HG03280 (cell line): Measurements from ENCODE around the gene DHRS13.

Experiments used
- ATAC-seq: cut with Tn5 transposase; IDR thresholded peaks from one replicate; pipeline ENCODE4 v1.9.1; 2021; ENCODE audit warnings: mild to moderate bottlenecking, moderate library complexity; ENCODE audit not compliant: unreplicated experiment

The DHRS13 gene, protein sequence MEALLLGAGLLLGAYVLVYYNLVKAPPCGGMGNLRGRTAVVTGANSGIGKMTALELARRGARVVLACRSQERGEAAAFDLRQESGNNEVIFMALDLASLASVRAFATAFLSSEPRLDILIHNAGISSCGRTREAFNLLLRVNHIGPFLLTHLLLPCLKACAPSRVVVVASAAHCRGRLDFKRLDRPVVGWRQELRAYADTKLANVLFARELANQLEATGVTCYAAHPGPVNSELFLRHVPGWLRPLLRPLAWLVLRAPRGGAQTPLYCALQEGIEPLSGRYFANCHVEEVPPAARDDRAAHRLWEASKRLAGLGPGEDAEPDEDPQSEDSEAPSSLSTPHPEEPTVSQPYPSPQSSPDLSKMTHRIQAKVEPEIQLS

DNA sequence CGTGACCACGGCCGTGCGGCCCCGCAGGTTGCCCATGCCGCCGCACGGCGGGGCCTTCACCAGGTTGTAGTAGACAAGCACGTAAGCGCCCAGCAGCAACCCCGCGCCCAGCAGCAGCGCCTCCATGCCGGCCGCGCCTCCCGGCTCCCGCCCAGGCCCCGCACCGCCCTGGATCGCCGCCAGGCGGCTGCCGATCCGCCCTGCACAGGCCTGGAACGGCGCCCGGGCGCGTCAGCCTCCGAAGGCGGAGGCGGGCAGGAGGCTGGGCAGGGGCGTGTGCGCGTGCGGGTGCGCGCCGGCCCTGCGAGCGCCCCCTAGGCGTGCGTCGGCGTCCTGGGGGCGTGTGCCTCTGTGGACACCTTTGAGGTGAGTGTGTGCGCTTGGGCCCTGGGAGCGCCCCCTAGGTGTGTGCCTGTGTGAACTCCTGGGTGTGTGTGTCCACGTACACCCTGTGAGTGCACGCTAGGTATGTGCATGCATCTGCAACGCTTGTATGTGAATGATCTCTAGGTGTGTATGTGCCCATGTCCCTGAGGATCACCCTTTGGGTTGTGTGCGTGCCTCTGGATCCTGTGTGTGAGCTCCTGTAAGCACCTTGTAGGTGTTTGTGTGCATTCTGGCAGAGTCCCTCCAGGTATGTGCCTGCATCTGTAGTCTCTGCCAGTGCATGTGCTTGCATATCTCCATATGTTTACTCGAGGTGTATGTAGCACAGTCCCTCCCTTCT, at the start of gene DHRS13:
TSS of gene DHRS13 (minus strand) at position 261 of the 727 bp plus-strand sequence. CDS start at position 126, 135 bp downstream.
- peak; percentile 92 for ATAC-seq

DNA sequence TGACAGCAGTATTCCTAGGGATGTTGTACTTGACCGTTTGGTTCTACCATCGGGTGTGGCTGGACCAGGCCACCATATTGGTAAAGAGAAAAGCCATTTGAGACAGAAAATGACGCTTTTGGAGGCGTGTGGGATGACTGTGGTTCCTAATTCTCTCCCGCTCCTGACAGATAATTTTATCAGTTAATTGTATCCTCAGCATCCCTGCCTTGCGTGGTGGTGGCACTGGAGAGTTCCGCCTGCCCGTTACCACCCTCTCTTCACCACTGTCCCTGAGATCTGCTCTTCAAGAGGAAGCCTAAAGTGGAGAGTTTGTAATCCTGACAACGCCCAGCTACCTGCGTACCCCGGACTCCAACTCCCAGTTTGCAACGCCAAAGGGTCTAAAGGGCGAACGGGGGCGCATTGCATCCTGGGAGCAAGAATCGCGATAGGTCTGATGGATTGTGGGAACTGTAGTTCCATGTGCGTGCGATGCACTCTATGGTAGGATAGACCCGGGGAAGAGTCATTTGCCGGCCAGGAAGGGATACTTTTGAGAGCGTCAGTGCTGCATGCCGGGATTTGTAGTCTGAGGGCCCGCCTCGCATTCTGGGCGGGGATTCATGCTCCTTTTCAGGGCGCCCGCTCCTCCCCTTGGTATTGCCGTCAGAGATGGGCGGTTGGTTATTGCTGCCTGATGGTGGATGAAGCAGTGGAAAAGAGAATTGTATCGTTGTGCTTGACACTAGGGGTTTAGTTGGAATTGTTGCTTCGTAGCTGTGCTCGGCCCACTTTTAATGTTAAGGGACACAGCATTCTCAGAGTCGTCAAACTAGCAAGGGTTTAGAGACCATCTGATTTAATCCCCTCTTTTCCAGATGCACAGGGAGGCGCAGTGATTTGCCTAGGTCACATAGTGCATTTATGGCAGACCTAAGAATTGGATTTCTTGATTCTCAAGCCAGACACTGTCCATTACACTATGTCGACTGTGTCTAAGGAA, 49.4 kb upstream of the DHRS13 start:
- ATAC-seq = peak; percentile 59

DNA sequence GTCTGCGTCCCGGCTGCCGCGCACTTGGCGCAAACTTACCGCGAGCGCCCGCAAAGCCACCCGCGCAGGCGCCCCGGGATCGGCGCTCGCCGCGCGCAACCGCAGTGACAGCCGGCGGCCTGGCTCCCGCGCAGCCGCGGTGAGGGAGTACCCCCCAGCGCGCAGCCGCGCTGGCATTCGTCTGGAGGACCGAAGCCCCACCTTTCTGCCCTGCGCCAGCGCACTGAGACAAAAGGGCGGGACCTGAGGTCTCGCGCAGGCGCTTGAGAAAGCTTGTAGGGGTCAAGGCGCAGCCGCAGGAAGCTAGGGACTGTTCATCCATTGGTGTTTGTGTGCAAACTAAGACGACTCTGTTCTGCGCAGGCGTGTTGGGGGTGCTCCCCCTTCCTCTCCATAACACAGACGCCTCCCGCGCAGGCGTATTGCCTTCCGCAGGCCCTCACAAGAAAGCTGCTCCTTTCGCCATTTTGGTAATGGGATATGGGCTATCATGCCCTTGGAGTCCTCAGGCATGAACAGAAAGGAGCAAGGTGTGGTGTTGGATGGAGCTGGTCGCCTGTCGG, 48.6 kb upstream of the DHRS13 start, which contains the start of gene PHF12:
TSS of gene PHF12 (minus strand) at position 91 of the 563 bp plus-strand sequence. CDS start 558 bp downstream, outside the sequence.
- peak; percentile 58 for ATAC-seq

DNA sequence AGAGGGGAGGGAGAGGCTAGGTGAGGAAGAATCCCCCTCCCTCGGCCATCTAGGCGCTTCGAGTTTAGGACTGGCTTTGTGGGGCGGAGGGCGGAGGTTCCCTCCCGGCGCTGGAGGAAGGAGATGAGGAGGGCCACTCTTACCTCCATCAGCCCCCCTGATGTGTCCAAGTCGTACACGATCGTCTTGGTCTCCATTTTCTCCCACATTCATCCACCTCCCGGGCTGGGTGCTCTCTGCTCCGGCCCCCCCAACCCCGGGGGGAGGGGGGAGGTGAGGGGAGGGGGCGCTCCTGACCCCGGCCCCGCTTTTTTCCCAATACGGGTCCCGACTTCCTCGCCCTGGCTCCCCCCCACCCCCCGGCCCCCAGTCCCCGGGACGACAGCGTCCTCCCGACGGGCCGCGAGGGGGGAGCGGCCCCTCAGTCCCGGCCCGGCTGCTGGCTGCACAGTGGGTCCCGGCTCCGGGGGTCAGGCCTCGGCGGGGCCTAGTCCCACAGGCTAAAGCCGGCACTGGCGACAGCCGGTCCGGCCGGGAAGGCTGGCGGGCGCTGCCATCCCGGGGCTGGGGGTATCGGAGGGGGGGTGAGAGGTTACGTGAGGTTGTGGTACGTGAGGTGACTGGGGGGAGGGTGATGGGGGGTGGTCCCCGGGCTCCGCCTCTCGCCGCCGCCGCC, 48.0 kb upstream of the DHRS13 start:
- no peak for ATAC-seq

DNA sequence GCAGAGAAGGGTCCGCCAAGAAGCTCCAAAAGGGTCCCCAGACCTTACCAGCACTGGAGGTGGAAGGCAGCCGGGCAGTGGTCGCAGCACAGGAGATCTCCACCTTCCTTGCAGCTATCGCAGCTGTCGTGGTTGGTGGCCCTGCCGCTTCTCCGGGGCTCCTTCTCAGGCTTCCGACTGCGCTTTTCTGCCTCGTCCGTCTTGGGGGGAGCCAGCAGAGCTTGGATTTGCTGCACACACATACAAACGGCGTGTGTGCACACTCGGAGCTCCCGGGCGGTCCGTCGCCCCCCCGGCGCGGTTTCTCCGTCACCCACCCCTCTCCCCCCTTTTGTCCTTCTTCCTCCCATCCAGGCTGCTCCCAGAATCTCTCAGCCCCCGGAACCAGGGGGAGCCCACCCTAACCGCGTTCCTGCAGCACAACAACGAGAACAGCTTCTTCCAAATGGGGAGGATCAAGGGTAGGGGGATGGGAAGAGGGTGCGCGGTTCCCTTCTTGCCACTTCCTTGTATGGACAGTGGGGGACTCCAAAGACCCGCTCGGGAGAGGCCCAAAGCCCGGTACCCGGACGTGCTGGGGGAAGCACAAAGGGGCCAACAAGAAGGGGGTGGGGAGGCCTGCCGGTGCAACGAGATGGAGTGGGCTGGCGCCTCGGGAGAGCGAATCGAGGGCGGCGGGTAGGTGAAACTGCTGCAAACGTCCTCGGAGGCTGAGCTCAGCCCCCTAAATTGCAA, 47.3 kb upstream of the DHRS13 start:
- no peak for ATAC-seq

DNA sequence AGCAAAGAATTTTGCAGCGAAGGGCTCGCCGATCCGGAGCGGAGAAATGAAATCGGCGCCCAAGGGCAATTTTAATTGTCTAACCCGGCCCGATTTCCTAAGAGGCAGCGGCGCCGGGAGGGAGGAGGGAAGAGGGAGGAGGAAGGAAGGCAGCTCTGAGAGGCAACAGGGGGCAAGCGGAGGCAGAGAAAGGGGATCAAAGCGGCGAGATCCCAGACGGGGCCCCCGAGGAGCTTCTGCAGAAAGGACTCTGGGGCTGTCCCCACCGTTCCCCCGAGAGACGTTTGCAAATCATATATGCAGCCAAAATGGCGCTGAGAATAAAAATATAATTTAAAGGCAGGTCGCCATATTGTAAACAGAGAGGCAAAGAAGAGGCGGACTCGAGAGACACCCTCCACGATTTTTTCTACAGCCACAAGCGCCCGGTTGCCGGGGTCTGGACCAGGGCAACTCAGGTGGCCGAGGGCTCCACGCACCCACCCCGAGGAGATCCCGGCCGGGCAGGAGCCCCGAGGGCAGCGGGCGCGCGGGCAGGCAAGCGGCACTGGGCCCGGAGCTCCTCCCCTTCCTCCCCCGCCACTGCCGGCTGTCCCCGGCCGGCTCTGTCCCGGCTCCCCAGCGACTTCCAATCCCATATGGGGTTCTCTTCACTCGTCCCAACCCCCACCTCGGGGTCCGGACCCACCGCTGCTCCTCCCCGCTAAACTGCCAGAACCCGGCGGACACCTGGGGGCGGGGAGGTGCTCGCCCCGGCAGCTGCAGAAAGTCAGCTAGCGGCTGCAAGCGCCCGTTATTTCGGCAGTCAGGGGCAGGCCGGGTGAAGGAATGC, 46.5 kb upstream of the DHRS13 start:
- no peak for ATAC-seq

DNA sequence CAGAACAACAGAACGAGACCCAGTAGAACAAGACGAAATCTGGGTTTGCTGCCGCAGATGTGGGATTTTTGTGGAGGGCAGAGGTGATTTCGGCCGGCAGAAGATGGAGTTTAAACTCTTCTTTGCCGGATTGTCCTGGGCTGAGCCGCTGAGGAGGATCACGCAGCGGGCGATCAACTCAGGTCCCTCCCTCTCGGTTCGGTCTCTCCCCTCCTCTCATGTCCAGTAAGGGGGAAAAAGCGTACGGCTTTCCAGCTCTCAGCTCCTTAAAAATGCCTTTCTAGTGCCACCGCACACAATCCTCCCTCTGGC, 46.0 kb upstream of the DHRS13 start:
- no peak for ATAC-seq

DNA sequence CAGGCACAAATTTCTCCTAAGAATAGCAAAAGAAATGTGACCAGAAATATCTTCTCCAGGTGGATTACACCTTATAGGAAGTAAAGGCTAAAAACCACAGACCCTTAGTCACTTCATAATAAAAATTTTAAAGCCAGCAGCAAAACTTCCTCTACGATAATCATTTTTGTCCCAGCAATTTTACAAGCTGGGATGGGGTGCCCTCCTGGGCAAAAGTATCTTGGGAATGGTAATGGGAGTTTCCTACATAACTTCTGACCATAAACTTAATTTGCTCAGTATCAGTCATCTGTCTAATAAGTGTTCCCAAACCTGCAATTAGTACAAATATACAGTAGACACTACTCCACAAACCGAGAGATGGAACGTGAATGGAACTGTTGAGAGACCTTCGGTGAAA, 45.5 kb upstream of the DHRS13 start:
- ATAC-seq = no peak

DNA sequence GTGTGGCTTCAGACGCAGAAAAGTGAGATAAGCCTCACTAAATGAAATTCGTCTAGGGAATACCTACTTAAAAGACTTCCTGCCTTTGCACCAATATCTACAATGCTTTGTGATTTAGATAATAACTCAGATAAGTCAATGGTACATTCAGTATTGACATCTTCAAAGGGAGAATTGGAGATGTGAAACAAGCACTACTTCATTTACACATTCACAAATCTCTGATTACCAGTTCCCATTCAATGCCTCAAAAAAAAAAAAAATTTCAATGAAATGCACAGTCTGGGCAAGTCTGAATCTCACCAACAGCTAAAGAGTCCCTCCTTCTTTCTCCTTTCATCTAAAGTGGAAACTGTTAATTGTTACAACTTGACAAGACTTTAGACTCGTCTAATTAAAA, 44.8 kb upstream of the DHRS13 start:
- ATAC-seq = no peak

DNA sequence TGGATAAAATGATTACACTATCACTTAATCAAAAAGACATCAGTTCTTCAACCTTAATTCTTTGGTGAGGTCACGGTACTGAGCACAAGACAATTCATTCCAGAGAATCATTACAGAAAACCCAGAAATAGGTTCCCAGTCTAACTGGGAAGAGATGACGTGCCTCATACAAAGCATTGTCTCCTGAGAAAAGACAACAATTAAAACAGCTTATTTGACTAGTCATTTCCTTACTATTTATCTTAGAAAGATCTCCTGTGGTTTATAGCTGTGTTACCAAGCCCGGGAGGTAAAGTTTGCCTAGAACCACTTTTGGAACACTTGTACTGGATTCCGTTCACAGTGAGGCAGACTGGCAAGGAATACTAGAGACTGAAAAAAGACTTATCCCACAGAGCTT, 43.4 kb upstream of the DHRS13 start:
- ATAC-seq = no peak

DNA sequence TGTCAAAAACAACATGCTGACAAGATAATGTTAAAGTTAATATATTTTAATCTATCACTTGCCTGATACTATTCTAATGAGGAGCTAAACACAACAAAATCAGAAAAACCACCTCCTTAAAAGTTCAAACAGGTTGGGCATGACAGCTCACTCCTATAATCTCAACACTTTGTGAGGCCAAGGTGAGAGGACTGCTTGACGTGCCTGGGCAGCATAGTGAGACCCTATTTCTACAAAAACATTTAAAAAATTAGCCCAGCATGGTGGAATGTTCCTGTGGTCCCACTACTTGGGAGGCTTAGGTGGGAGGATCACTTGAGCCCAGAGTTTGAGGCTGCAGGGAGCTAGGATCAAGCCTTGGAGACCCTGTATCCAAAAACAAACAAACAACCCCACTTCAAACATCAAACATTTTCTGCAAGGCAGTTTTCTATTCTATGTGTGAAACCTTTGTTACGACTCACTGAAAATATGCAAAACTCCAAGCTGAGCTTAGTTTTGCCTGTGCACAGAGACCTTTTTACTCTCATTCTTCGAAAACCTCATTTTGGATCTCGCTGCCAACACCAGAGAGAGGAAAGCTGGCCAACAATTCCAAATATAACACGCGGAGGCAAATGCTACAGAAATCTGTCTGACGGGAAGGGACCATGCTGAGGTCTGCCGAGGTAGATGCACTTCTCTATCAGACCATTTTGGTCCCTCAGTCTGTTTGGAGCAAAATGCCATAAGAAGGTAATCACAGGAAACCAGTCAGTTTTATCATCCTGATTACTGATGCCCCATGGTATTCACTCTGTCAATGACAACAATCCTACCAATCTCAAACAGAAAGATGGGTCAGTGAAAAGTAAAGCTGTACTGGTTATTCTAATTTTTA, 42.2 kb upstream of the DHRS13 start:
- no peak for ATAC-seq

DNA sequence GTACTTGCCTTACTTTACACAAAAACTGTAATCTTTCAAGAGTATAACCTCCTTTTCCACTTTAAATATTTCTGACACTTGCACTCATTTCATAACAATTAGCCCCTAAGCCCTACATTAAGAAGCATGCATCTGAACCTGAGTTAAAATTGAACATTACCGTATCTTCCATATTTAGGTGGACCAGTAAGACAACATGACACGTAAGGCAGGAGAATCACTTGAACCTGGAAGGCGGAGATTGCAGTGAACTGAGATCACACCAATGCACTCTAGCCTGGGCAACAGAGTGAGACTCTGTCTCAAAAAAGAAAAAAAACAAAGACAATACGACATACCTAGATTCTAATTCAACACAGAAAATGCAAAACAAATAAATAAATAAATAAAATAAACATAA, 41.5 kb upstream of the DHRS13 start:
- ATAC-seq = no peak

DNA sequence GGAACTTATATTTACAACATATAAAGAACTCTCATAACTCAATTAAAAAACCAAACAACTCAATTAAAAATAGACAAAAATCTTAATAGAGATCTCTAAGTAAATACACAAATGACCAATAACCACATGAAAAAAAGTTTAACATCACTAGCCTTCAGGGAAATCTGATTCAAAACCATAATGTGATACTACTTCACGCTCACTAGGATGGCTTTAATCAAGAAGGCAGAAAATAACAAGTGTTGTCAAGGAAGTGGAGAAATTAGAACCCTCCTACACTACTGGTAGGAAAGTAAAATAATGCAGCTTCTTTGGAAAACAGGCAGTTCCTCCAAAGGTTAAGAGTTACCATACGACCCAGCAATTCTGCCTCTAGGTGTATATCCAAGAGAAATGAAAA, 40.0 kb upstream of the DHRS13 start:
- no peak for ATAC-seq

DNA sequence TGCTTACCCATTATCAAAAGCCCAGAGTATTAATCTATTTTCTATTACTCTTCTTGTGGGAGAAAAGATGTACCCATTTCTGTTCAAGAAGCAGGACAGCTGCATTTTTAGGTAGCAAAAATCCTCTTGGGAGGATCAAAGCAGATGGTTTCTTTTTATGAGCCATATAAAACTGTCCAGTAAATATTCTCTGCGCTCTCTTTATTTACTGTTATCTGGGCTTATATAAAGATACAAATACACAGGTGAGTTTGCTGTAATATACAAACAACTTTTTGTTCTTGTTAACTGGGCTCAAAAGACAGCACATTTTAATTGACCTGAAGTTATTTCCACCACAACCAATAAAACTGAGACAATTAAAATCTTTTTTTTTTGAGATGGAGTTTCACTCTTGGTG, 38.4 kb upstream of the DHRS13 start:
- no peak for ATAC-seq

DNA sequence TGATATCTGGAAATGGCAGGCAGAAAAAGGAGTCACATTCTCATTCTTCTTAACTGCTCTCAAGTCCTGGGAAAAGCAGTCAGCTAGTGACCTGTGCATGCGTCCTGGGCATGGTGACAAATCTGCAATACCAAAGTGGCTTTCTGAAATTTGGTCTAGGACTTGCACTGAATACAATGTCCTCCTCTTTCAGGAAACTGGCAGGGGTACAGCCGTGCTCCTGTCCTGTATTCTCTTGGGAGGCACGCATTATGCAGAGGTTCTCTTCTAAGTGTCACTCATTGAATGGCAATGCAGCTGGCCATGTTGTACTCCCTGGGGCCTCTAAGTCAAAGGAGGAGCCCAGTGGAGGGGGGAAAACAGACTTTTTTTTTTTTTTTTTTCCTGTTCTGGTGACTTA, 37.8 kb upstream of the DHRS13 start:
- ATAC-seq = no peak

DNA sequence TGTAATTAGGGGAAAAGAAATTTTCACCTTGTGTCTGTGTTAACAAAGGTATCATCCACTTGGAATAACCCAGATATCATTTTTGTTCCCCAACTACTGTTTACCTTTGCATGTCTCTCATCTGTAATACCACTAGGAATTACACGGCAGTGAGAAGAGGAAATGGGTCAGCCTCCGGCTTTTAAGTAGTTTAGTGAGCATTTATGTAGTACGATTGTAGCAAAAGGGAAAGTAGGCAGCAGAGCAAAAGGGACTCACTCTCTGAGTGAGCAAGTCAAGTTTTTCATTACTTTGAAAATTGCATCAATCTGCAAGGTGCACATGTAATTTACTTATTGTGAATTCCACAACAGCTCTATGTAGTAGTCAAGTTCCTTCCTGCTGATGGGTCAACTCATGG, 37.3 kb upstream of the DHRS13 start:
- no peak for ATAC-seq

DNA sequence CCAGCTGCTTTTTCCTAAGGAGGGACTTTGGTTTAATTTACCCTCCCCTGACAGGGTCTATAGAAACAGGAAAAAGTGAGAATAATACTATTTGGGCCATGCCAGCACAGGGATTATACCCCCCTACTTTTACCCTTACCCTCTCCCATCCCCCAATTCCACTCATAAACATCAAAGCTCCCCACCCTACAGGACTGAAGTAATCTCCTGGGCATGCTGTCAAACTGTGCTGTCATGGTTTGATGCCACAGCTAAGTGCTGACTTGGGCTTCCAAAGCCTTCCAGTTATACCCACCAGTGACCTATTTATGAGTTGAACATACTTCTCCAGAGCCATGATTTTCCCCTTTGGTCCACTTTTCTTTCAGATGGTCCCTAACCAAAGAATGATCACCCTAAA, 35.7 kb upstream of the DHRS13 start:
- ATAC-seq = no peak
